Mesothelial cell of epicardium (in vitro differentiated cells): ENCODE results near the gene C9orf40. TPM values are rescaled to one million over a fixed set of nuclear protein-coding genes. Genes with fewer than 3 reads are reported as not detected.

Experiments
- DNase-seq, 2 experiments: peaks; one replicate each; pipeline ENCODE4 v3.0.0; 2021; ENCODE audit warnings: low spot score in 2 of 2; ENCODE audit not compliant: unreplicated experiment in 2 of 2
- H3K27ac Mint-ChIP-seq: 2 replicates; pipeline ENCODE4 v1.8.0; 2021; ENCODE audit warnings: mixed read lengths
- H3K27me3 Mint-ChIP-seq: 2 replicates; pipeline ENCODE4 v1.8.0; 2021; ENCODE audit warnings: low read depth, mixed read lengths
- H3K36me3 Mint-ChIP-seq: 2 replicates; pipeline ENCODE4 v1.8.0; 2021; ENCODE audit warnings: mixed read lengths
- H3K4me1 Mint-ChIP-seq: 2 replicates; pipeline ENCODE4 v1.8.0; 2021; ENCODE audit warnings: mixed read lengths
- H3K4me3 Mint-ChIP-seq: 2 replicates; pipeline ENCODE4 v1.8.0; 2021; ENCODE audit warnings: mild to moderate bottlenecking, moderate library complexity, mixed read lengths
- H3K9me3 Mint-ChIP-seq: 2 replicates; pipeline ENCODE4 v1.8.0; 2021; ENCODE audit warnings: mixed read lengths
- total RNA-seq: library from RNA; stranded (reverse); gene quantifications from 3 replicates; pipeline ENCODE4 v1.2.1, GENCODE V29; 2021
- TF ChIP-seq, protein P1 (sequence below): fragments of 200-600 bp; sonication (generic); IDR thresholded peaks from one replicate; pipeline ENCODE4 v1.5.0; 2021; ENCODE audit warnings: antibody characterized with exemption; ENCODE audit not compliant: unreplicated experiment

C9orf40 gene
- total RNA-seq, 1 donor from 2014 or later = 5.1 TPM

DNA sequence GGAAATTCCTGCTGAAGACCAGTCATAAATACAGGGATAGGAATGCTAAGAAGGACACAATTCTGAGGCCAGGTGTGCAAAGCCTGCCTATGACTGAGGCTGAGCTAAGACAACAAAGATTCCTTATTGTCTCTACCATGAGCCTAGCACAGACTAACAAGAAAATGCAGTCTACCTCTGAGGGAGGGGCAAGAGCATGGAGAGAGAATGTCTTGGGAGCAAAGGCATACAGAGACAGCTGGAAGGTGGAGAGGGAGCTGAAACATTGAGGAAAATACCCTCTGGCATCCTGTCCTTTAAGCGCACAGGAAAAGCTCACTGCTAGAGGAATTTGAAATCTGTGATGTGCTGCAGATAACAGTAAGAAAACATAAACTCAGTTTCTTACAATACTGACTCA, 8.8 kb upstream of the C9orf40 start:
- H3K4me3 Mint-ChIP-seq = no peak overlapping the region
- TF ChIP-seq, protein P1, sequence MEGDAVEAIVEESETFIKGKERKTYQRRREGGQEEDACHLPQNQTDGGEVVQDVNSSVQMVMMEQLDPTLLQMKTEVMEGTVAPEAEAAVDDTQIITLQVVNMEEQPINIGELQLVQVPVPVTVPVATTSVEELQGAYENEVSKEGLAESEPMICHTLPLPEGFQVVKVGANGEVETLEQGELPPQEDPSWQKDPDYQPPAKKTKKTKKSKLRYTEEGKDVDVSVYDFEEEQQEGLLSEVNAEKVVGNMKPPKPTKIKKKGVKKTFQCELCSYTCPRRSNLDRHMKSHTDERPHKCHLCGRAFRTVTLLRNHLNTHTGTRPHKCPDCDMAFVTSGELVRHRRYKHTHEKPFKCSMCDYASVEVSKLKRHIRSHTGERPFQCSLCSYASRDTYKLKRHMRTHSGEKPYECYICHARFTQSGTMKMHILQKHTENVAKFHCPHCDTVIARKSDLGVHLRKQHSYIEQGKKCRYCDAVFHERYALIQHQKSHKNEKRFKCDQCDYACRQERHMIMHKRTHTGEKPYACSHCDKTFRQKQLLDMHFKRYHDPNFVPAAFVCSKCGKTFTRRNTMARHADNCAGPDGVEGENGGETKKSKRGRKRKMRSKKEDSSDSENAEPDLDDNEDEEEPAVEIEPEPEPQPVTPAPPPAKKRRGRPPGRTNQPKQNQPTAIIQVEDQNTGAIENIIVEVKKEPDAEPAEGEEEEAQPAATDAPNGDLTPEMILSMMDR = no peak
- H3K27ac Mint-ChIP-seq = no peak overlapping the region
- H3K36me3 Mint-ChIP-seq = peaks cover 19% of the 10 kb centered on the region
- no peaks in the 10 kb centered on the region for H3K27me3 Mint-ChIP-seq
- no peaks in the 10 kb centered on the region for H3K4me1 Mint-ChIP-seq
- peaks cover 32% of the 10 kb centered on the region for H3K9me3 Mint-ChIP-seq
- no peak for DNase-seq

DNA sequence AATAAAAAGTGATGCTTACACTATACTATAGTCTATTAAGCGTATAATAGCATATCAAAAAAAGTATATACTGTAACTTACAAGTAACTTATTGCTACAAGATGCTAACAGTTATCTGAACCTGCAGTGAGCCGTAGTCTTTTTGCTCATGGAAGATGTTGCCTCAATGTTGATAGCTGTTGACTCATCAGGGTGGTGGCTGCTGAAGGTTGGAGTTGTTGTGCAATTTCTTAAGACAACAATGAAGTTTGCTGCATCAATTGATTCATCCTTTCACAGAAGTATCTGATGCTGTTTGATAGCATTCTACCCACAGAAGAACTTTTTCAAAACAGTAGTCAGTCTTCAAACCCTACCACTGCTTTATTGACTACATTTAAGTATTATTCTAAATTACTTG, 7.8 kb upstream of the C9orf40 start:
- H3K36me3 Mint-ChIP-seq = peaks cover 19% of the 10 kb centered on the region
- H3K4me1 Mint-ChIP-seq = no peaks in the 10 kb centered on the region
- TF ChIP-seq, protein P1 = no peak
- no peak overlapping the region for H3K4me3 Mint-ChIP-seq
- no peak overlapping the region for H3K27ac Mint-ChIP-seq
- no peaks in the 10 kb centered on the region for H3K27me3 Mint-ChIP-seq
- no peak for DNase-seq
- H3K9me3 Mint-ChIP-seq = peaks cover 32% of the 10 kb centered on the region

DNA sequence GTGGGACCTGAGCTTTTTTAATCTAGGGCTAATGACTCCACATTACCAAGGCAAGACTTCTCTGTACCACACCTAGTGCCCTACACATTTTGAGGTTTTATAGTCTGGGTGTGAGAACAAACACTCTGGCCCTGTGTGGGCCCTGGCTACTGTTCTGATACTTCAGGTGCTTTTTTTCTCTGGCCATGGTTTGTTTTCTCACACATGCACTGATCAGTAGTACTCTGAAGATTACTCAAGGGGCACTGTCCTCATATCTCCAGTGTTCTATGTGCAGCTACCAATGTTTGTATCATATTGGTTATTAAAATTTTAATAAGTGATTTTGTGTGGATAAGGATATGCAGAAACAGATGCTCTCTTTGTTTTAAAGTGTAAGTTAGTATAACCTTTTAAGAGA, 5.9 kb upstream of the C9orf40 start:
- Mint-ChIP-seq H3K27ac (no peak overlapping the region), H3K9me3 (peaks cover 25% of the 10 kb centered on the region), H3K27me3 (no peaks in the 10 kb centered on the region), H3K4me1 (peaks cover 1% of the 10 kb centered on the region), H3K4me3 (no peak overlapping the region), H3K36me3 (peaks cover 19% of the 10 kb centered on the region)
- TF ChIP-seq, protein P1 = no peak
- DNase-seq = no peak

DNA sequence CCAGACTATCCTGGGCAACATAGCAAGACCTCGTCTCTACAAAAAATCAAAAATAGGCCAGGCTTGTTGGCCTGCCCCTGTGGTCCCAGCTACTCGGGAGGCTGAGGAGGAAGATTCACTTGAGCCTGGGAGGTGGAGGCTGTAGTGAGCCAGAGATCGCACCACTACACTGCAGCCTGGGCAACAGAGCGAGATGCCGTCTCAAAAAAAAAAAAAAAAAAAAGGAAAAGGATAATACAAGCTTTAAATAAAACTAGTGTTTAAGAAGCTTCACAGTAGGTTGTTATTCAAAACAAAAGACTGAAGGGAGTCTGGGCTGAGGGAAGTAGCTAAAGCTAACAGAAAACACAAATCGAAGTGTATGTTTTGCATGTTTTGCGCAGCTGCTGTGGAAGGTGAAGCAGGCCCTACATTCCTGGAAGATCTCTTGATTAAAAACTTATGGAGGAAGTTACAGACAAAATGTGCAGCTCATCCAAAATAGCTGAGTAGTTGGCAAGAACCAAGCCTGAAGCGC, 581 bp upstream of the C9orf40 start:
- Mint-ChIP-seq H3K9me3 (no peaks in the 10 kb centered on the region), H3K4me3 (peak overlapping the region; percentile 81), H3K4me1 (peaks cover 12% of the 10 kb centered on the region), H3K27ac (peak overlapping the region; percentile 79), H3K36me3 (no peaks in the 10 kb centered on the region), H3K27me3 (no peaks in the 10 kb centered on the region)
- DNase-seq = no peak
- TF ChIP-seq, protein P1 = no peak

DNA sequence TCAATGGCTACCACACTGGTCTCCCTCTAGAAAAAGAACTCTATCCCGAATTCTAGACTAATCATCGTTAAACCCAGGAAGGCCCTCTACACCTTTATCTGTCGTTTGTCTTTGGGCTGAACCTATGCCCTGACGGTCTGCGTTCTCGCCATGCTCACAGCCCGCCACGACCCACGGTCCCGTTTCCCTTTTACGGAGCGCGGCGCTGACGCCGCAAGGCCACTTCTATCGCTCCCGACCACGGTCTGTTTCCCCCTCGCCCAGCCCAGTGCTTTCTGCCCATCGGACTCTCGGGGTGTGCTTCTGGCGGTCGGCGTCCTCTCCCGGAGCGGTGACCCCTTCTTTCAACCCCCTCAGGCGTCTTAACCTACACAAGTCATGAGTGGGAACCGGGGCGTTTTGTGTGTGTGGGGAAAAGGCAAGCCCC, 974 bp downstream of the C9orf40 start:
- peak overlapping the region; percentile 91 for H3K4me3 Mint-ChIP-seq
- H3K4me1 Mint-ChIP-seq = peaks cover 12% of the 10 kb centered on the region
- peaks cover 3% of the 10 kb centered on the region for H3K36me3 Mint-ChIP-seq
- H3K27ac Mint-ChIP-seq = peak overlapping the region; percentile 94
- H3K27me3 Mint-ChIP-seq = no peaks in the 10 kb centered on the region
- no peaks in the 10 kb centered on the region for H3K9me3 Mint-ChIP-seq
- TF ChIP-seq, protein P1 = no peak
- DNase-seq = peak in 1 of 2 experiments; percentile 61
